ENCODE data around the gene SULT2B1. TPM values are rescaled to one million over a fixed set of nuclear protein-coding genes. Genes with fewer than 3 reads are reported as not detected.
"Not testable (repeated sequence)": the region's sequence is repeated elsewhere in the genome, so short reads cannot be mapped to it uniquely, and the experiment has no call there.

SULT2B1 gene
- polyA plus RNA-seq, 1 experiment = 0.12 TPM

GRCh38 chr19:48629297-48629598 lies 77.3 kb downstream of the SULT2B1 start:
- ChIA-PET POLR2A (interaction anchor here (0.9 to 2.2 kb wide), 2 partner anchors 10 to 12 kb away, joined by 3 to 14 read pairs; partner anchors contain the start of genes RPL18 and SPHK2), CTCF (no interaction called here)
- peaks cover 5% of the 10 kb centered on the region; the same call in 1 of the 2 replicates for H3K9me3 ChIP-seq (ENCODE audit: control insufficient read depth, insufficient read depth, low read length)
- DNase-seq (ENCODE audit: low read depth, low spot score) = no peak
- no peaks in the 10 kb centered on the region for H3K27me3 ChIP-seq (ENCODE audit: control insufficient read depth, insufficient read depth, low read length)
- H3K4me3 ChIP-seq (ENCODE audit: low read depth, low read length) = no peak overlapping the region
- TF ChIP-seq CTCF (IDR thresholded peaks at IDR 0.05; ENCODE audit: low read depth, low read length) = no peak
- no peak overlapping the region for H3K27ac ChIP-seq (ENCODE audit: low read depth, low read length)

DNA sequence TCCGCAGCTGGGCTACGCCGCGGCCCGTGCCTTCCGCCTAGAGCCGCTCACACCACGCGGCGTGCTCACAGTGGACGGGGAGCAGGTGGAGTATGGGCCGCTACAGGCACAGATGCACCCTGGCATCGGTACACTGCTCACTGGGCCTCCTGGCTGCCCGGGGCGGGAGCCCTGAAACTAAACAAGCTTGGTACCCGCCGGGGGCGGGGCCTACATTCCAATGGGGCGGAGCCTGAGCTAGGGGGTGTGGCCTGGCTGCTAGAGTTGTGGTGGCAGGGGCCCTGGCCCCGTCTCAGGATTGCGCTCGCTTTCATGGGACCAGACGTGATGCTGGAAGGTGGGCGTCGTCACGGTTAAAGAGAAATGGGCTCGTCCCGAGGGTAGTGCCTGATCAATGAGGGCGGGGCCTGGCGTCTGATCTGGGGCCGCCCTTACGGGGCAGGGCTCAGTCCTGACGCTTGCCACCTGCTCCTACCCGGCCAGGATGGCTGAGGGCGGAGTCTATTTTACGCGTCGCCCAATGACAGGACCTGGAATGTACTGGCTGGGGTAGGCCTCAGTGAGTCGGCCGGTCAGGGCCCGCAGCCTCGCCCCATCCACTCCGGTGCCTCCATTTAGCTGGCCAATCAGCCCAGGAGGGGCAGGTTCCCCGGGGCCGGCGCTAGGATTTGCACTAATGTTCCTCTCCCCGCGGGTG lies 77.8 kb downstream of the SULT2B1 start:
- CTCF ChIA-PET = interaction anchor here (1.0 kb wide), 1 partner anchor 12 kb away, joined by 3 read pairs; no protein-coding TSS in a partner anchor
- no peaks in the 10 kb centered on the region for H3K27me3 ChIP-seq (ENCODE audit: control insufficient read depth, insufficient read depth, low read length)

DNA sequence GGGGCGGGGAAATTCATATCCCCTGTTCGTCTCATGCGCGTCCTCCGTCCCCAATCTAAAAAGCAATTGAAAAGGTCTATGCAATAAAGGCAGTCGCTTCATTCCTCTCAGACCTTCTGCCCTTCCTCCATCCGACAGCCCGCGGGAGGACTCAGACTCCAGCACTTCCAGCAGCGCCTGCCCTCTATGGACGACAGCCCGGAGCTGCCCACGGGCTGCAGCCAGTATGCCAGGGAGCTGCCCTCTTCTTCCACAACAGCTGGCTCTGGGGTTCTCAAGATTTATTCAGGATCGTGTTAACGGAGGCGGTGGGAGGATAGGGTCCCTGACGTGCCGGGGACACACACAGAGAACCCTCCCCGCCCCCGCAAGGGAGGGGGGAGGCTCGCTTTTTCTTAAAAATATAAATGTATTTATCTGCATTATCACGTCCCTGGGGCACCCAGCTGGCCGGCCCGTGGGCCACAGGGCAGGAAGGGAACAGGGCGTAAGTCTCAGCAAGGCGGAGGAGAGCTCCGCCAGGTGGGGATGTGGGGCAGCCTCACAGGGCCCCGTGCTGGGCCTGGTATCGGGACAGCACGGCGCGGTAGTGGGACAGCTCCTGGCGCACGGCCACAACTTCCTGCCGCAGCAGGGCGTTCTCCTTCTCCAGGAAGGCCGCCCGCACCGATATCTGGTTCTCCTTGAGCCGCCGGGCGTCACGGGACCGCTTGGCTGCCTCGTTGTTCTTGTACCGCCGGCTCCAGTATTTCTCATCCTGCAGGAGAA lies 78.5 kb downstream of the SULT2B1 start:
- no peaks in the 10 kb centered on the region for H3K27me3 ChIP-seq (ENCODE audit: control insufficient read depth, insufficient read depth, low read length)
- POLR2A ChIA-PET = interaction anchor here (1.3 to 2.2 kb wide), 2 partner anchors 11 to 15 kb away, joined by 6 to 14 read pairs; partner anchors contain the start of genes CA11, RPL18 and SPHK2
- CTCF ChIA-PET = interaction anchor here (0.8 to 1.0 kb wide), 2 partner anchors 12 to 13 kb away, joined by 3 to 5 read pairs; partner anchors contain the start of gene RPL18
- DNase-seq (ENCODE audit: low read depth, low spot score) = no peak
- peaks cover 5% of the 10 kb centered on the region; the same call in 1 of the 2 replicates for H3K9me3 ChIP-seq (ENCODE audit: control insufficient read depth, insufficient read depth, low read length)
- no peak overlapping the region for H3K4me3 ChIP-seq (ENCODE audit: low read depth, low read length)
- peak; percentile 34 for TF ChIP-seq CTCF (IDR thresholded peaks at IDR 0.05; ENCODE audit: low read depth, low read length)
- peak overlapping the region; percentile 57 for H3K27ac ChIP-seq (ENCODE audit: low read depth, low read length)

More for the DNA sequence above, 77.8 kb downstream of the SULT2B1 start:
- H3K9me3 ChIP-seq (ENCODE audit: control insufficient read depth, insufficient read depth, low read length) = peaks cover 5% of the 10 kb centered on the region; the same call in 1 of the 2 replicates
- no peak overlapping the region for H3K4me3 ChIP-seq (ENCODE audit: low read depth, low read length)
- no peak overlapping the region for H3K27ac ChIP-seq (ENCODE audit: low read depth, low read length)
- POLR2A ChIA-PET = interaction anchor here (0.9 to 2.2 kb wide), 3 partner anchors 11 to 16 kb away, joined by 3 to 14 read pairs (median 6); partner anchors contain the start of genes CA11, RPL18 and SPHK2
- TF ChIP-seq CTCF (IDR thresholded peaks at IDR 0.05; ENCODE audit: low read depth, low read length) = no peak
- DNase-seq (ENCODE audit: low read depth, low spot score) = no peak

- CTCF ChIA-PET = interaction anchor here (0.8 kb wide), 1 partner anchor 12 kb away, joined by 5 read pairs; the partner anchor contains the start of gene RPL18
Measured at GRCh38 chr19:48631225-48631624, 79.3 kb downstream of the SULT2B1 start.

GRCh38 chr19:48632286-48632685 lies 80.3 kb downstream of the SULT2B1 start:
- H3K4me3 ChIP-seq (ENCODE audit: low read depth, low read length); DNase-seq (ENCODE audit: low read depth, low spot score); H3K27ac ChIP-seq (ENCODE audit: low read depth, low read length); CTCF ChIA-PET; H3K9me3 ChIP-seq (ENCODE audit: control insufficient read depth, insufficient read depth, low read length); H3K27me3 ChIP-seq (ENCODE audit: control insufficient read depth, insufficient read depth, low read length): not testable (repeated sequence)
- POLR2A ChIA-PET = interaction anchor here (0.7 to 1.0 kb wide), 3 partner anchors 8 to 88 kb away, joined by 3 to 9 read pairs (median 5); partner anchors contain the start of genes RPL18 and SPHK2

More at GRCh38 chr19:48631225-48631624, 79.3 kb downstream of the SULT2B1 start:
- Histone ChIP-seq H3K27me3 (ENCODE audit: control insufficient read depth, insufficient read depth, low read length) (no peaks in the 10 kb centered on the region), H3K4me3 (ENCODE audit: low read depth, low read length) (no peak overlapping the region), H3K9me3 (ENCODE audit: control insufficient read depth, insufficient read depth, low read length) (peaks cover 5% of the 10 kb centered on the region; the same call in 1 of the 2 replicates), H3K27ac (ENCODE audit: low read depth, low read length) (peak overlapping the region; percentile 39)
- no peak for TF ChIP-seq CTCF (IDR thresholded peaks at IDR 0.05; ENCODE audit: low read depth, low read length)
- POLR2A ChIA-PET = interaction anchor here (0.7 to 1.0 kb wide), 2 partner anchors 12 to 14 kb away, joined by 3 to 4 read pairs; partner anchors contain the start of genes RPL18 and SPHK2
- DNase-seq (ENCODE audit: low read depth, low spot score) = no peak
